ENCODE results near the gene GCK. TPM values are rescaled to one million over a fixed set of nuclear protein-coding genes. Genes with fewer than 3 reads are reported as not detected.

The GCK gene
- total RNA-seq, 1 donor from 2014 or later: 2.7 TPM

- TF ChIP-seq CTCF (IDR thresholded peaks at IDR 0.05): no peak
- no peaks in the 10 kb centered on the region for H3K4me1 ChIP-seq
- H3K36me3 ChIP-seq: no peaks in the 10 kb centered on the region
- H3K9me3 ChIP-seq: no peaks in the 10 kb centered on the region
- no peak for DNase-seq (ENCODE audit: low spot score in 2 of 2)
- intact Hi-C loops (cut with DNase I): no loop called here
- H3K27me3 ChIP-seq: no peaks in the 10 kb centered on the region
- H3K27ac ChIP-seq: no peak overlapping the region
- no peak overlapping the region for H3K4me3 ChIP-seq
Measured at GRCh38 chr7:44162785-44163395, 26.3 kb downstream of the GCK start.

GRCh38 chr7:44162179-44162578 lies 27.1 kb downstream of the GCK start:
- no peak overlapping the region for H3K27ac ChIP-seq
- H3K27me3 ChIP-seq: no peaks in the 10 kb centered on the region
- no peak for TF ChIP-seq CTCF (IDR thresholded peaks at IDR 0.05)
- peak in 1 of 2 donors; percentile 55 for DNase-seq (ENCODE audit: low spot score in 2 of 2)
- intact Hi-C loops (cut with DNase I): no loop called here
- no peaks in the 10 kb centered on the region for H3K36me3 ChIP-seq
- H3K4me3 ChIP-seq: no peak overlapping the region
- no peaks in the 10 kb centered on the region for H3K9me3 ChIP-seq
- no peaks in the 10 kb centered on the region for H3K4me1 ChIP-seq

GRCh38 chr7:44161371-44161770 lies 27.9 kb downstream of the GCK start:
- no peaks in the 10 kb centered on the region for H3K27me3 ChIP-seq
- intact Hi-C loops (cut with DNase I): no loop called here
- no peaks in the 10 kb centered on the region for H3K36me3 ChIP-seq
- TF ChIP-seq CTCF (IDR thresholded peaks at IDR 0.05): no peak
- H3K9me3 ChIP-seq: no peaks in the 10 kb centered on the region
- no peaks in the 10 kb centered on the region for H3K4me1 ChIP-seq
- H3K27ac ChIP-seq: no peak overlapping the region
- DNase-seq (ENCODE audit: low spot score in 2 of 2): no peak
- no peak overlapping the region for H3K4me3 ChIP-seq

- DNase-seq (ENCODE audit: low spot score in 2 of 2): peak in 1 of 2 donors; percentile 40
- no peaks in the 10 kb centered on the region for H3K9me3 ChIP-seq
- intact Hi-C loops (cut with DNase I): no loop called here
Measured at GRCh38 chr7:44159824-44160630, 29.2 kb downstream of the GCK start.

GRCh38 chr7:44158873-44159631 lies 30.2 kb downstream of the GCK start:
- no peaks in the 10 kb centered on the region for H3K4me1 ChIP-seq
- DNase-seq (ENCODE audit: low spot score in 2 of 2): peak in 1 of 2 donors; percentile 38
- H3K9me3 ChIP-seq: no peaks in the 10 kb centered on the region
- no peak for TF ChIP-seq CTCF (IDR thresholded peaks at IDR 0.05)
- H3K27ac ChIP-seq: no peak overlapping the region
- intact Hi-C loops (cut with DNase I): no loop called here
- no peak overlapping the region for H3K4me3 ChIP-seq
- H3K27me3 ChIP-seq: no peaks in the 10 kb centered on the region
- no peaks in the 10 kb centered on the region for H3K36me3 ChIP-seq

More at GRCh38 chr7:44159824-44160630, 29.2 kb downstream of the GCK start:
- Histone ChIP-seq H3K27me3 (no peaks in the 10 kb centered on the region), H3K36me3 (no peaks in the 10 kb centered on the region), H3K4me1 (no peaks in the 10 kb centered on the region), H3K4me3 (no peak overlapping the region), H3K27ac (no peak overlapping the region)
- TF ChIP-seq CTCF (IDR thresholded peaks at IDR 0.05): no peak
